ENCODE results near the gene YBX3.

Gene YBX3

DNA sequence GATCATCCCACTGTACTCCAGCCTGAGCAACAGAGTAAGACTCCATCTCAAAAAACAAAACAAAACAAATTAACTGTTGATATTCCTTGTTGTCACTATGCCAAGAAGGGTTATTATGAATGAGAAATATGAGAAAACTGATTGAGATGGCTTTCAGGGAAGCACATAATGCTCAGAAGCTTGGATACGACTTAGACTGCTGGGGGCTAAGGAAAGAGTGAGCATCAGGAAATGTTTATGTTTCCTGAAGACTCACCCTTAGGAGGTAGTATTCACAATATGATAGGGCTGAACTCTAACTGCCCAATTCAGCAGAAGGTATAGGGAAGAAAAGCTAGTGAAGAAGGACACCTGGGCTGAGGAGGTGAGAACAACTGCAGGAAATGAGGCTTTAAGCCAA, 55.5 kb downstream of the YBX3 start:
- Histone ChIP-seq H3K4me3 (ENCODE audit: low read length) (no peak overlapping the region), H3K27ac (ENCODE audit: low read length) (no peak overlapping the region), H3K27me3 (ENCODE audit: insufficient read depth, low read length) (no peaks in the 10 kb centered on the region), H3K9ac (ENCODE audit: low read depth, low read length) (no peak overlapping the region), H3K4me1 (ENCODE audit: insufficient read depth, low read length) (no peaks in the 10 kb centered on the region), H3K9me3 (ENCODE audit: insufficient read depth, low read depth, low read length) (no peaks in the 10 kb centered on the region), H3K36me3 (ENCODE audit: insufficient read depth, low read depth, low read length) (no peaks in the 10 kb centered on the region)

DNA sequence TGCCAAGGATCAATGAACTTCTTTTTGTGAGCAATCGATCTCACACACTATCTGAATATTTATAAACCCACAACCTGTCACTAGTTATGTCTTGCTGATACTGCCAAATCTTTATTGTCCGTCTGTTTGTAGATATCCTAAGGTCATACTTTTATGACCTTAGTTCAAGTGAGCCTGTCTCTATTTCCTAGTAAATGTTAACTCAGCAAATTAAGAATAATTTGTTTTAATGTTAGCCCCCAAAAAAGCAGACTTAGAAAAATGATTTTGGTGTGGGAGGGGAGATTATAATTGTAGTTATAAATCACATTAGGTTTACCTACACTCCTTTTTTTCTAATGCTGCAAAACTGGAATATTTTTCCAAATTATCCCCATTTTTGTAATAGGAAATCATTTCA, 58.6 kb downstream of the YBX3 start:
- H3K27ac ChIP-seq (ENCODE audit: low read length), result no peak overlapping the region
- peaks cover 6% of the 10 kb centered on the region; the same call in 1 of the 2 replicates for H3K9me3 ChIP-seq (ENCODE audit: insufficient read depth, low read depth, low read length)
- no peak overlapping the region for H3K4me3 ChIP-seq (ENCODE audit: low read length)
- H3K9ac ChIP-seq (ENCODE audit: low read depth, low read length), result no peak overlapping the region
- no peaks in the 10 kb centered on the region for H3K4me1 ChIP-seq (ENCODE audit: insufficient read depth, low read length)
- no peaks in the 10 kb centered on the region for H3K27me3 ChIP-seq (ENCODE audit: insufficient read depth, low read length)
- no peaks in the 10 kb centered on the region for H3K36me3 ChIP-seq (ENCODE audit: insufficient read depth, low read depth, low read length)

DNA sequence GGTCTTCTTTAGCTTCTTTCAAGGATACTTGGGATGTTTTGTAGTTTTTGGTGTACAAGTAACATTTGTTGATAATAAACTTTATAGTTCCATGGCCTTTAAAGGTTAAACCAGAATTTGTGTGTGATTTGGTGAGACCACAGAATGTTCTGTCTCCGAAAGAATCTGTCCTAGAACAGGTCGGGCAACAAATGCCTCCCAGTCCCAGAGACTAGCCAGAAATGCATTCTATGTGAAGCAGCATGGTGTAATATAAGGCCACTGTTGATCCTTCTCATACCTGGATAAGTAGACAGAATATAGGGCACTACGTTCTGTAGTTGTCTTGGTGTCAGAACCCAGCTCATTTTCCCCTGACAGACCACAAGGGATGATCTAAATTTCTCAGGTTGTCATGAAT, 59.3 kb downstream of the YBX3 start:
- Histone ChIP-seq H3K9me3 (ENCODE audit: insufficient read depth, low read depth, low read length) (peaks cover 11% of the 10 kb centered on the region), H3K36me3 (ENCODE audit: insufficient read depth, low read depth, low read length) (no peaks in the 10 kb centered on the region), H3K4me3 (ENCODE audit: low read length) (no peak overlapping the region), H3K27me3 (ENCODE audit: insufficient read depth, low read length) (no peaks in the 10 kb centered on the region), H3K4me1 (ENCODE audit: insufficient read depth, low read length) (no peaks in the 10 kb centered on the region), H3K9ac (ENCODE audit: low read depth, low read length) (no peak overlapping the region), H3K27ac (ENCODE audit: low read length) (no peak overlapping the region)

DNA sequence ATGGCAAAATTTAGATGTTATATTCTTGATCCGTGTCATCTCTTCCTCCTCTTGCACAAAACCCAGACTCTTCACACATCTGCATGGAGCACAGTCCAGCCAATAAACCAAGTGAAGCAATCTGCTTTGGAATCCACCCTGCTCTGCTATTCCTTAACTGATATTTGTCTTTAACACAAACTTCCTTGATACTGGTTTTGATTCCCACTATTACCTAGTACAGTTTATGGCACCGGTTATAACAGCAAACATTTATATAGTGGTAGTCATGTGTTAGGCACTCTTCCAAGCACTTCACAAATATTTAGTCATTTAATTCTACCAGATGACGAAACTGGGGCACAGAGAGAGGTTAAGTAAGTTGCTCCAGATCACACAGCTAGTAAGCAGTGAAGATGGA, 61.8 kb downstream of the YBX3 start:
- Histone ChIP-seq H3K9ac (ENCODE audit: low read depth, low read length) (no peak overlapping the region), H3K27me3 (ENCODE audit: insufficient read depth, low read length) (no peaks in the 10 kb centered on the region), H3K27ac (ENCODE audit: low read length) (no peak overlapping the region), H3K4me1 (ENCODE audit: insufficient read depth, low read length) (no peaks in the 10 kb centered on the region), H3K4me3 (ENCODE audit: low read length) (no peak overlapping the region), H3K36me3 (ENCODE audit: insufficient read depth, low read depth, low read length) (no peaks in the 10 kb centered on the region), H3K9me3 (ENCODE audit: insufficient read depth, low read depth, low read length) (peaks cover 28% of the 10 kb centered on the region)

DNA sequence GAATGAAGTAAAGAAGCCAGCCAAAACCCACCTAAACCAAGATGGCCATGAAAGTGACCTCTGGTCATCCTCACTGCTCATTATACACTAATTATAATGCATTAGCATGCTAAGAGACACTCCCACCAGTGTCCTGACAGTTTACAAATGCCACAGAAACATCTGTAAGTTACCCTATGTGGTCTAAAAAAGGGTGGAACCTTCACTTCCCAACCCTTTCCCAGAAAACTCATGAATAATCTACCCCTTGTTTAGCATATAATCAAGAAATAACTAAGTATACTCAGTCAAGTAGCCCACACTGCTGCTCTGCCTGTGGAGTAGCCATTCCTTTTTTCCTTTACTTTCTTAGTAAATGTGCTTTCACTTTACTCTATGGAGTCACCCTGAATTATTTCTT, 69.1 kb downstream of the YBX3 start:
- H3K9ac ChIP-seq (ENCODE audit: low read depth, low read length), result no peak overlapping the region
- peaks cover 32% of the 10 kb centered on the region for H3K9me3 ChIP-seq (ENCODE audit: insufficient read depth, low read depth, low read length)
- H3K36me3 ChIP-seq (ENCODE audit: insufficient read depth, low read depth, low read length), result no peaks in the 10 kb centered on the region
- H3K27me3 ChIP-seq (ENCODE audit: insufficient read depth, low read length), result no peaks in the 10 kb centered on the region
- H3K4me1 ChIP-seq (ENCODE audit: insufficient read depth, low read length), result no peaks in the 10 kb centered on the region
- no peak overlapping the region for H3K4me3 ChIP-seq (ENCODE audit: low read length)
- no peak overlapping the region for H3K27ac ChIP-seq (ENCODE audit: low read length)

DNA sequence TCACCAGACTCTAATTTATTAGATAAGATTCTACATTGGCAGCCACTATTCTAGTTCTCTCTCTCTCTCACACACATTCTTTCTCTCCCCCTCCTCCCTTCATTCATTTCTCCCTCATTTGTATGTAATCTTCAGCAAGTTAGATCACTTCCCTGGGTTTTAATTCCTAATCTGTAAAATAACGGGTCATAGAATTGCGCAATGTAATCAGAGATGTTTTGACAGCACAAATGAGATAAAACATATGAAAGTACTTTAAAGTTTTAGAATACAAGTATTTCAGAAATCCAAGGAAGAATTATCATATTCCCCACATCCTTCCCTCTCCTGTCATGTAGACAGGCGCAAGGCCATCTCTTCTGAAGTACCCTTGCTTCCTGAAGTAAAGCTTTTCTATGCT, 70.9 kb downstream of the YBX3 start:
- no peak overlapping the region for H3K27ac ChIP-seq (ENCODE audit: low read length)
- H3K9ac ChIP-seq (ENCODE audit: low read depth, low read length), result no peak overlapping the region
- H3K36me3 ChIP-seq (ENCODE audit: insufficient read depth, low read depth, low read length), result no peaks in the 10 kb centered on the region
- H3K4me1 ChIP-seq (ENCODE audit: insufficient read depth, low read length), result no peaks in the 10 kb centered on the region
- H3K4me3 ChIP-seq (ENCODE audit: low read length), result no peak overlapping the region
- H3K9me3 ChIP-seq (ENCODE audit: insufficient read depth, low read depth, low read length), result peaks cover 33% of the 10 kb centered on the region
- H3K27me3 ChIP-seq (ENCODE audit: insufficient read depth, low read length), result no peaks in the 10 kb centered on the region

All from iPS-20b (cell line).